ENCODE measurements around the gene ULBP1.
A peak's percentile ranks its signal among the peaks of the same experiment; 100 is the strongest.
"Not testable (repeated sequence)": the region's sequence is repeated elsewhere in the genome, so short reads cannot be mapped to it uniquely, and the experiment has no call there.

ULBP1 gene

GRCh38 chr6:149938571-149939355 lies 25.0 kb upstream of the ULBP1 start:
- TF ChIP-seq FOXP2 (optimal IDR thresholded peaks at IDR 0.05; ENCODE audit: control extremely low read depth, extremely low read length, insufficient read depth) (no peak), POLR2AphosphoS5 (IDR thresholded peaks at IDR 0.05; ENCODE audit: borderline replicate concordance, low read depth, low read length) (no peak), EZH2 (IDR thresholded peaks at IDR 0.05) (no peak)
- Histone ChIP-seq H3K9me3 (ENCODE audit: low read depth, low read length) (no peaks in the 10 kb centered on the region), H3K27ac (no peak overlapping the region), H3K36me3 (ENCODE audit: insufficient read depth, low read length) (no peaks in the 10 kb centered on the region), H3K4me3 (peak overlapping the region; percentile 64), H3K9ac (ENCODE audit: insufficient read length) (no peak overlapping the region)
- DNase-seq (ENCODE audit: low read depth, low spot score): no peak

DNA sequence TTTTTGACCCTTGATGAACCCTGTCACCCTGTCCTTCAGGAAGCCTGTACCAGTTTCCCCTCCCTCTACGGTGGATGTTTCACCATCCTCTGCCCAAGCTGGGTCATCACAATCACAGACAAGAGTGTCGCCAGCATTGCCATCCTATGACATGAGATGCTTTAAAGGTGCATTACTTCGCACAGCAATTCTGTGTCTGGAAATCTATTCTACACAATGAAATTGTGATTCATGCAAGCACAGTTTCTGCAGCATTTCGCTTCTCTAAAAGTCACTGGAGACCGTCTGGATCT lies 24.4 kb upstream of the ULBP1 start:
- DNase-seq (ENCODE audit: low read depth, low spot score): no peak
- H3K9ac ChIP-seq (ENCODE audit: insufficient read length): no peak overlapping the region
- H3K36me3 ChIP-seq (ENCODE audit: insufficient read depth, low read length): no peaks in the 10 kb centered on the region
- no peak overlapping the region for H3K4me3 ChIP-seq
- H3K27ac ChIP-seq: no peak overlapping the region
- TF ChIP-seq EZH2 (IDR thresholded peaks at IDR 0.05) (no peak), FOXP2 (optimal IDR thresholded peaks at IDR 0.05; ENCODE audit: control extremely low read depth, extremely low read length, insufficient read depth) (no peak), POLR2AphosphoS5 (IDR thresholded peaks at IDR 0.05; ENCODE audit: borderline replicate concordance, low read depth, low read length) (no peak)
- H3K9me3 ChIP-seq (ENCODE audit: low read depth, low read length): no peaks in the 10 kb centered on the region

- Histone ChIP-seq H3K36me3 (ENCODE audit: insufficient read depth, low read length) (no peaks in the 10 kb centered on the region), H3K4me3 (no peak overlapping the region), H3K9me3 (ENCODE audit: low read depth, low read length) (no peaks in the 10 kb centered on the region), H3K9ac (ENCODE audit: insufficient read length) (no peak overlapping the region), H3K27ac (no peak overlapping the region)
- no peak for TF ChIP-seq EZH2 (IDR thresholded peaks at IDR 0.05)
- TF ChIP-seq POLR2AphosphoS5 (IDR thresholded peaks at IDR 0.05; ENCODE audit: borderline replicate concordance, low read depth, low read length): no peak
- no peak for TF ChIP-seq FOXP2 (optimal IDR thresholded peaks at IDR 0.05; ENCODE audit: control extremely low read depth, extremely low read length, insufficient read depth)
- no peak for DNase-seq (ENCODE audit: low read depth, low spot score)
These were observed 23.7 kb upstream of the ULBP1 start for GRCh38 chr6:149939909-149940671.

DNA sequence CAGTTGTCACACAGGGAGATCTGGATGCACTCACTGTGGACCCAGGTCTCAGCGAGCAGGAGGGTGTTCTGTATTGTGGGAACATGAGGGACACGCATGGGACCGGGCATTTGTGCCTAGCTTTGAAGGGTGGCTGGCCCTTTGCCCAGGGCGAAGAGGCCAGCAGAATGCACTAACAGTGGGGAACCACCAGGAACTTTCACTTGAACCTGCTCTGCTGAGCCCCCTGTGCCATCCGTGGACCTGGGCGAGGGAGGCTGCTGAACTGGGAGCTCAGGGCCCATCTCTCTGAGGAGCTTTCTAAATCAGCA lies 23.1 kb upstream of the ULBP1 start:
- Histone ChIP-seq H3K27ac (no peak overlapping the region), H3K9ac (ENCODE audit: insufficient read length) (no peak overlapping the region), H3K9me3 (ENCODE audit: low read depth, low read length) (no peaks in the 10 kb centered on the region), H3K4me3 (no peak overlapping the region), H3K36me3 (ENCODE audit: insufficient read depth, low read length) (no peaks in the 10 kb centered on the region)
- TF ChIP-seq POLR2AphosphoS5 (IDR thresholded peaks at IDR 0.05; ENCODE audit: borderline replicate concordance, low read depth, low read length) (no peak), EZH2 (IDR thresholded peaks at IDR 0.05) (no peak), FOXP2 (optimal IDR thresholded peaks at IDR 0.05; ENCODE audit: control extremely low read depth, extremely low read length, insufficient read depth) (no peak)
- no peak for DNase-seq (ENCODE audit: low read depth, low spot score)

- Histone ChIP-seq H3K4me3 (peak within 1 kb of the TSS; percentile 83), H3K9ac (ENCODE audit: insufficient read length) (peak within 1 kb of the TSS; percentile 30), H3K36me3 (ENCODE audit: insufficient read depth, low read length) (no peaks in the 10 kb centered on the region), H3K27ac (no peak within 1 kb of the TSS), H3K9me3 (ENCODE audit: low read depth, low read length) (no peaks in the 10 kb centered on the region)
- DNase-seq (ENCODE audit: low read depth, low spot score): peak; percentile 53
- TF ChIP-seq POLR2AphosphoS5 (IDR thresholded peaks at IDR 0.05; ENCODE audit: borderline replicate concordance, low read depth, low read length) (peak; percentile 30; the same call in 1 of the 2 replicates), EZH2 (IDR thresholded peaks at IDR 0.05) (no peak)
These were observed 21.9 kb upstream of the ULBP1 start, which contains the start of gene ULBP2 for GRCh38 chr6:149941583-149942460. Gene ULBP2 (plus strand): TSS chr6:149942014. CDS start chr6:149942073, 59 bp downstream.

- peak overlapping the region; percentile 83 for H3K4me3 ChIP-seq
- H3K9me3 ChIP-seq (ENCODE audit: low read depth, low read length): no peaks in the 10 kb centered on the region
- DNase-seq (ENCODE audit: low read depth, low spot score): no peak
- no peak for TF ChIP-seq POLR2AphosphoS5 (IDR thresholded peaks at IDR 0.05; ENCODE audit: borderline replicate concordance, low read depth, low read length)
- no peak for TF ChIP-seq FOXP2 (optimal IDR thresholded peaks at IDR 0.05; ENCODE audit: control extremely low read depth, extremely low read length, insufficient read depth)
- no peak for TF ChIP-seq EZH2 (IDR thresholded peaks at IDR 0.05)
- H3K9ac ChIP-seq (ENCODE audit: insufficient read length): peak overlapping the region; percentile 30
- H3K27ac ChIP-seq: no peak overlapping the region
- no peaks in the 10 kb centered on the region for H3K36me3 ChIP-seq (ENCODE audit: insufficient read depth, low read length)
These were observed 21.3 kb upstream of the ULBP1 start for GRCh38 chr6:149942461-149942829.

DNA sequence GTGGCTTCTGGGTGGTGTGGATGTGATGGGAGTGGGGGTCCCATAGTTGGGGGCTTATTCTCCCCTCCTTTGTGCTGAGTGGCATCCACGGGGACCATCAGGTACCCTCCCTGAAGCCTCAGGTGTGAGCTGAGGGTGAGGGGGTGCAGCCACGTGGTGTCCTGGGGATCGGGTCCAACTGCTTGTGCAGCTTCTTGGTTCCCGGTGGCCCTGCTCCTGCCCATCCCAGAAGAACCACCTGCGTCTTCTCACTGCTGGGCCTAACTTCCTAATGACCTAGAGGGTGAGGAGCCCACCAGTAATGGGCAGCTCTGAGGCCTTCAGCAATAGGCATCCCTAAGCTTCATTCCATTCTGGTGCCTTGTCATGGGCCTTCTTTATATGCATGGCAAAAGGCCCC lies 20.4 kb upstream of the ULBP1 start:
- not testable (repeated sequence) for H3K4me3 ChIP-seq; DNase-seq (ENCODE audit: low read depth, low spot score); H3K36me3 ChIP-seq (ENCODE audit: insufficient read depth, low read length)

DNA sequence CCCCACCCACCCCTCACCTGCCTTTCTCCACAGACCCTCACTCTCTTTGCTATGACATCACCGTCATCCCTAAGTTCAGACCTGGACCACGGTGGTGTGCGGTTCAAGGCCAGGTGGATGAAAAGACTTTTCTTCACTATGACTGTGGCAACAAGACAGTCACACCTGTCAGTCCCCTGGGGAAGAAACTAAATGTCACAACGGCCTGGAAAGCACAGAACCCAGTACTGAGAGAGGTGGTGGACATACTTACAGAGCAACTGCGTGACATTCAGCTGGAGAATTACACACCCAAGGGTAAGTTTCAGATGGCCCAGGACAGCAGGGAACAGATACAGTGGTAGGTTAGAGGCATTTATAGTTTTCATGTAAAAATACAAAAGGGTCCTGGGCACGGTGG lies 18.5 kb upstream of the ULBP1 start:
- not testable (repeated sequence) for H3K36me3 ChIP-seq (ENCODE audit: insufficient read depth, low read length); DNase-seq (ENCODE audit: low read depth, low spot score); H3K27ac ChIP-seq; H3K9me3 ChIP-seq (ENCODE audit: low read depth, low read length); H3K4me3 ChIP-seq; H3K9ac ChIP-seq (ENCODE audit: insufficient read length)

More for the DNA sequence above, 20.4 kb upstream of the ULBP1 start:
- not testable (repeated sequence) for H3K9ac ChIP-seq (ENCODE audit: insufficient read length); H3K9me3 ChIP-seq (ENCODE audit: low read depth, low read length); H3K27ac ChIP-seq

DNA sequence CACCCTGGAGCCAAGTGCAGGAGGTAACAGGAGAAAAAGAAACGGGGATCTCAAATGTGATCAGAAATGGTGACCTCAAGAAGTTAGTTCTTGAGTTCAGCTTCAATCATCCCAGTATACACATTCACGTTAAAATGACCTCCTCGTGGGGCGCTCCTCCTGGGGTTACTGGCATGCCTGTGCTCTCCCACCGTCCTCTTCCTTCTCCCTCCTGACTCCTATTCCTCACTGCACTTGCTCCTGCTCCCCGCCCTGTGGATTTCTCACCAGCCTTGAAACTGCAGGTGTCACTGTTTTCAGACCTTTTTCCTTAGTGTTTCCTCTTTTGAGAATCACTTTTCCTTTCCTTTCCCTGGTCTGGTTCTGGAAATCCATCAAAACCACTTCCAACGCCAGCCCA lies 17.1 kb upstream of the ULBP1 start:
- H3K27ac ChIP-seq; H3K36me3 ChIP-seq (ENCODE audit: insufficient read depth, low read length); H3K9me3 ChIP-seq (ENCODE audit: low read depth, low read length); H3K9ac ChIP-seq (ENCODE audit: insufficient read length); H3K4me3 ChIP-seq; DNase-seq (ENCODE audit: low read depth, low spot score): not testable (repeated sequence)

DNA sequence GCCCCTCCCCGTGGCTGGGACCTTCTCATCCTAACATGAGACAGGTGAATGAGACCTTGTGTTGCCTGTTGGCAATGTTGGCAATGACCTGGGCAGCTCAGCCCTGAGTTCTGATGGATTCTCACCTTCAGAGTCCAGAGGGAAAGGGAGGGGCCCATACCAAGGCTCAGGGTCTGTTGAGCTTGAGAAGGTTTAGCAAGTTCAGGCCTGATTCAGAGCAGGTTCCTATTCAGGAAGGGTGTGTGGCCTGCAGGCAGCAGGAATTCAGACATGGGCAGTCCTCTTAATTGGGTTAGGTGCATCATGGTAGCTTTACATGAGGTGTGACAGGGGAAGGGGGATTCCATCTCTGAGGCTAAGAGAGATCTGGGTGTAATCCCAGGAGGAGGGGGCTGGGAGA lies 16.2 kb upstream of the ULBP1 start:
- H3K27ac ChIP-seq; H3K9me3 ChIP-seq (ENCODE audit: low read depth, low read length); H3K4me3 ChIP-seq; DNase-seq (ENCODE audit: low read depth, low spot score); H3K36me3 ChIP-seq (ENCODE audit: insufficient read depth, low read length); H3K9ac ChIP-seq (ENCODE audit: insufficient read length): not testable (repeated sequence)

All from SK-N-MC (cell line).